GM18507 (cell line): Measurements from ENCODE around the gene NUTM1.

ENCODE experiments used
- DNase-seq: peaks from one replicate; pipeline ENCODE4 v3.0.0; 2011; ENCODE audit warnings: low read depth; ENCODE audit not compliant: insufficient read length; ENCODE audit errors: extremely low spot score
- FAIRE-seq: peaks from 2 replicates; lab custom pipeline; 2011; peaks lifted over from hg19 to GRCh38; lab: Jason Lieb, UNC

NUTM1 gene, protein sequence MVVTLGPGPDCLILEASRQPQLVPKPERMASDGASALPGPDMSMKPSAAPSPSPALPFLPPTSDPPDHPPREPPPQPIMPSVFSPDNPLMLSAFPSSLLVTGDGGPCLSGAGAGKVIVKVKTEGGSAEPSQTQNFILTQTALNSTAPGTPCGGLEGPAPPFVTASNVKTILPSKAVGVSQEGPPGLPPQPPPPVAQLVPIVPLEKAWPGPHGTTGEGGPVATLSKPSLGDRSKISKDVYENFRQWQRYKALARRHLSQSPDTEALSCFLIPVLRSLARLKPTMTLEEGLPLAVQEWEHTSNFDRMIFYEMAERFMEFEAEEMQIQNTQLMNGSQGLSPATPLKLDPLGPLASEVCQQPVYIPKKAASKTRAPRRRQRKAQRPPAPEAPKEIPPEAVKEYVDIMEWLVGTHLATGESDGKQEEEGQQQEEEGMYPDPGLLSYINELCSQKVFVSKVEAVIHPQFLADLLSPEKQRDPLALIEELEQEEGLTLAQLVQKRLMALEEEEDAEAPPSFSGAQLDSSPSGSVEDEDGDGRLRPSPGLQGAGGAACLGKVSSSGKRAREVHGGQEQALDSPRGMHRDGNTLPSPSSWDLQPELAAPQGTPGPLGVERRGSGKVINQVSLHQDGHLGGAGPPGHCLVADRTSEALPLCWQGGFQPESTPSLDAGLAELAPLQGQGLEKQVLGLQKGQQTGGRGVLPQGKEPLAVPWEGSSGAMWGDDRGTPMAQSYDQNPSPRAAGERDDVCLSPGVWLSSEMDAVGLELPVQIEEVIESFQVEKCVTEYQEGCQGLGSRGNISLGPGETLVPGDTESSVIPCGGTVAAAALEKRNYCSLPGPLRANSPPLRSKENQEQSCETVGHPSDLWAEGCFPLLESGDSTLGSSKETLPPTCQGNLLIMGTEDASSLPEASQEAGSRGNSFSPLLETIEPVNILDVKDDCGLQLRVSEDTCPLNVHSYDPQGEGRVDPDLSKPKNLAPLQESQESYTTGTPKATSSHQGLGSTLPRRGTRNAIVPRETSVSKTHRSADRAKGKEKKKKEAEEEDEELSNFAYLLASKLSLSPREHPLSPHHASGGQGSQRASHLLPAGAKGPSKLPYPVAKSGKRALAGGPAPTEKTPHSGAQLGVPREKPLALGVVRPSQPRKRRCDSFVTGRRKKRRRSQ

DNA sequence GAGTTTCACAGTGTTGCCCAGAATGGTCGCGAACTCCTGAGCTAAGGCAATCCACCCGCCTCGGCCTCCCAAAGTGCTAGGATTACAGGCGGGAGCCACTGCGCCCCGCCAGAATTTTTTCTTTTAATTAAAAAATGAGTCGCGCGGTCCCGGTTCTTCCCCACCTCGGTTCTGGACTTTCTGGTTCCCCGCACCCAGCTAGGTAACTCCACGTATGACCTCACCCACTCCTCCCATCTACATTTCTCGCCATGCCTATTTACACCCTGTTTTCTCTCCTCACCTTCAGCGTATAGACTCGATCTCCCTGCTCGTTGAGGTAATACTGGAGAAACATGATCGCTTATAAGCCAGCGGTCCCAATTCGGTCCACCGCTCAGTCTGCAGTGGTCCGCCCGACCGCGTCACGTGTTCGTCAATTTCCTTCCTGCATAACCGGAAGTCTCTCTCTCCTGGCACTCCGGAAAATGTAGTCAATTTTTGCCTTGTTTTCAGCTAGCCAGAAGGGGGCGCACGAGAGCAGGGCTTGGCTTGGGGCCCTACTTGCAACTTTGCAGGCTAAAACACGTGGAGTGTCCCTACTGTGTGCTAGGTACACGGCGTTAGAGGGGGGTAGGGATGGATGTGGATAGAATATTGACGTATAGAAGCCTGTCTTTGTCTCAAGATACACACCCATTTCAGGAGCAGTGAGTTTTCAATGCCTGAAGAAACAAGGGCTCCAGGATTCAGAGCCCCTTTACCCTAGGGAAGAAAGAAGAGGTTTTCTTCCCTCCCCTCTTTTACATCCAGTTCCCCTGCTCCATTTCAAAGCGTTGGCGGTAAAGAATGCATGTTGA, at the start of gene NUTM1, which contains the start of gene NOP10:
NUTM1 (plus strand) TSS at position 579 of the 839 bp plus-strand sequence. CDS start 382 bp downstream, outside the sequence.
NOP10 (minus strand) TSS at position 400 of the 839 bp plus-strand sequence; CDS start at position 337, 63 bp downstream.
- FAIRE-seq (peak; percentile 96), DNase-seq (peak; percentile 77)

DNA sequence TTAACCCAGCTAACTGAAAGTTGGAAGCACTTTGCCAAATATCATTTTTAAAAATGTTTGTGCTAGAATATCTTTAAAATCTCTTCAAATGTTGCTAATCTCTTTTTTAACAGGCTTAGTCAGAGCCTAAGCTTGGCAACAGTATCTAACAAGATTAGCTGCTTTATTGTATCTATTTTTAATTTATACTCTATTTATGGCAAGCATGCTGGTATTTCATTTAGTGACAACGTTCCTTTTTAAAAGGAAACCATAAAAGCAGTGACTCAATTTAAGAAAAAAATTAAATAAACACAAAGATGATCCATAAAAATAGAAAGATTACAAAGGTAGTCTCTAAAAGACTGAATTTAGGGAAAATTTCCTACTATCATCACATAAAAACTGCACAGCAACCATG, 46.1 kb upstream of the NUTM1 start:
- FAIRE-seq (no peak), DNase-seq (no peak)

DNA sequence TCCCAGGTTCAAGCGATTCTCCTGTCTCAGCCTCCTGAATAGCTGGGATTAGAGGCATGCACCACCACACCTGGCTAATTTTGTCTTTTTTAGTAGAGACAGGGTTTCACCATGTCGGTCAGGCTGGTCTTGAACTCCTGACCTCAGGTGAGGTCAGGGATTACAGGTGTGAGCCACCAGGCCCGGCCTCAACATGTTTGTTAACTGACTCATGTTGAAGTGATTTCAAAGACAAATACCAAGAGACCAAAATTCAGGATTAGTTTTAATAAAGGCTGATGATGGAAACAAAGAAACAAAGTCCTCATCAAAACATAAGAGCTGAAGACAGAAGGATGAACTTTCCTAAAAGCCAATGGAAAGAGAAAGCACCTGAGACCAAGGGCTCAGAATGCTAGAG, 42.1 kb upstream of the NUTM1 start:
- DNase-seq (no peak), FAIRE-seq (no peak)

DNA sequence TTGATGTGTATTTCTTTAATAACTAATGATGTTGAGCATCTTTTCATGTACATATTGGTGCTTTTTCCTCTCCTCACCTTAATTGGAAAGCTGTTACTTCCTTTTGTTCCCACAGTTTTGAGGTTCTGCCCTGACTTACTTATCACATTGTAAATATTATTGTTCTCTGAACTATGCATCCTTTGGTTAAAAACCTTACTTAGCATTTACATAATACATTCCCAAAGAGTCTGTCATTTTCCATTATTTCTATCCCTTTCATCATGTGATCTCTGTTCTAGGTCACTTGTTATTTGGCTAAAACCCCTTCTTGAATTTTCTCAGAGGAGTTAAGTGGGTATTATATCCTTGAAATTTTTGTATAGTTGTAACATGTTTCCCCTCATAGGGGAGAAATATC, 38.5 kb upstream of the NUTM1 start:
- DNase-seq = no peak
- FAIRE-seq = no peak

DNA sequence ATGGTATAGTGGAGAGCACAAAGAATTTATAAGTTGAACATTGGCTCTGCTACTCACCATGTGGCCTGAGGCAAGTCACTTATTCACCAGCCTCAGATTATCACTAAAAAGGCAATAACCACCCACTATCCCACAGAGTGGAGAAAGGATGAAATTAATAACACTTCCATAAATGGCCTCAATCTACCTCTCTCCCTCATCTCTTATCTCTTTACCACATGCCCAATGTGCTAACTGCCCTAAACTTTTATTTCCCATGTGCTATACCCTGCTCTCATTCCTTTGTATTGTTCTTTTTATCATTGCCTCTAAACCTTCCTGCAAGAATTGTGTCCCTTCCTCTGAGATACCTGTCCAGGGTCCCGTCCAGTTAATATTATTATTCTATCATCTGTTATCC, 31.6 kb upstream of the NUTM1 start:
- no peak for FAIRE-seq

DNA sequence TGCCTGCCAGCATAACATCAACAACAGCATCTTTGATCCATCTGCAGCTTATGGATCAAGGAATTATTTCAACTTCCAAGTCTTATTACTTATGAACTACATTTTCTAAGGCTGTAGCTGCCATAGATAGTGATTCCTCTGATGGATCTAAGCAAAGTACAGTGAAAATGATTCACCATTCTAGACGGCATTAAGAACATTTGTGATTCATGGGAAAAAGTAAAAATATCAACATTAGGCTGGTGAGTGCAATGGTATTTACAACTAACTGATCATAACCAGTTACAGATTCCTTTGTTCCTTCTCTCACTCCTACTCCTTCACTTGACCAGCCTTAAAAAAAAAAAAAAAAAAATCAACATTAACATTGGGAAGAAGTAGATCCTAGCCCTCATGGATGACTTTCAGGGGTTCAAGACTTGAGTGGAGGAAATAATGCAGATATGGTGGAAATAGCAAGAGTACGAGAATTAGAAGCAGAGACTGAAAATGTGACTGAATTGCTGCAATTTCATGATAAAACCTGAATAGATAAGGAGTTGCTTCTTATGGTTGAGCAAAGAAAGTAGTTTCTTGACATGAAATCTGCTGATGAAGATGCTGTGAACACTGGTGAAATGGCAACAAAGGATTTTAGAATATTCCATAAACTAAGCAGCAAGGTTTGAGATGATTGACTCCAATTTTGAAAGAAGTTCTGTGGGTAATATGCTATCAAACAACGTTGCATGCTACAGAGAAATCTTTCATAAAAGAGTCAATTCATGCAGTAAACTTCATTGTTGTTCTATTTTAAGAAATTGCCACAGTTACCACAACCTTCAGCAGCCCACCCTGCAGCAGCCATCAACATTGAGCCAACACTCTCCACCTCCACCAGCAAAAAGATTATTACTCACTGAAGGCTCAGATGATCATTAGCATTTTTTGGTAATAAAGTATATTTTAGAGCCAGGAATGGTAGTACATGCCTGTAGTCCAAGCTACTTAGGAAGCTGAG, 28.3 kb upstream of the NUTM1 start:
- FAIRE-seq = no peak

More for the DNA sequence above, 31.6 kb upstream of the NUTM1 start:
- DNase-seq = no peak

DNA sequence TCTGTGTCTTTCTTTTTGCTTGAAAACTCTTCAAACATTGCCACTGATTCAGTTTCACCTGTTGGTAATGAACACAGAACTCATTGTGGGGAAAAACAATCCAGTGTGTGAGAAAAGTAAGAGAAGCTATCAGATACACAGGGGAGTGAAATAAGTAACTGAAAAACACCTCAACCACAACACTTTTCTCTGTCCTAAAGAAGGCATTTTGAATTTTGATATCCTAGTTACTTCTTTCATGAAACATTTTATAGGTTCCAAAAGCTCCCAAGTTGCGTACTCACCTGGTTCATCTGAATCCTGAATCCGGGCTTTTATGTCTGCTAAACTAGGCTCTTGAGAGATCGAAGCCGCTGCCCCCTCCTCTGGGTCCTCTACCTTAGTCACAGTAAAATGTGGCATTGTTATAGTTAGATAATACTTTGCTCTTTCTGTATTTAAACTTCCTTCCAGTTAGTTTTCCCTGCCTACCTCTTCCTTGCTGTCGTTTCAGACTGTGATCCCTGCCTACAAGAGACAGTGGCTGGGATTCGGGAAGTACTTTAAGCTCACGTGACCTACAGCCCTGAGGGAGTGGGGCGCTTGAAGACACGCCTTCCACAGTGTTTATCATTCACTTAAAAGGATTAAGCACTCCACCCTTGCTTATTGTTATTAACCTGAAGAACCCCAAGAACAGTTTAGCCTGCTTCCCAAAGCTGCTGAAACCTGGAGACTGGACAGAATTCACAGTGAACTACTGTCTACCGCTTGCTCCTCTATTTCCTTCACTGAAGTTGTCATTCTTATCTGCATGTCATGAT, 24.6 kb upstream of the NUTM1 start:
- DNase-seq (no peak), FAIRE-seq (peak; percentile 80)

More for the DNA sequence above, 28.3 kb upstream of the NUTM1 start:
- no peak for DNase-seq

DNA sequence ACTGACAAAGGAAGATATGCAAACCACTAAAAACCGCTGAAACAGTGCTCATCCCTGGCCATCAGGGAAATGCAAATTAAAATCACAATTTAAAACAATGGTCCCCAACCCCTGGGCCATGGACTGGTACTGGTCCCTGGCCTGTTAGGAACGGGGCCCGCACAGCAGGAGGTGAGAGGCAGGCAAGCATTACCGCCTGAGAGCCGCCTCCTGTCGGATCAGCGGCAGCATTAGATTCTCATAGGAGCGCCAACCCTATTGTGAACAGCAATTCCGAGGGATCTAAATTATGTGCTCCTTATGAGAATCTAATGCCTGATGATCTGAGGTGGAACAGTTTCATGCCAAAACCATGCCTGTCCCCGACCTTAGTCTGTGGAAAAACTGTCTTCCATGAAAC, 19.9 kb upstream of the NUTM1 start:
- FAIRE-seq (no peak), DNase-seq (no peak)

DNA sequence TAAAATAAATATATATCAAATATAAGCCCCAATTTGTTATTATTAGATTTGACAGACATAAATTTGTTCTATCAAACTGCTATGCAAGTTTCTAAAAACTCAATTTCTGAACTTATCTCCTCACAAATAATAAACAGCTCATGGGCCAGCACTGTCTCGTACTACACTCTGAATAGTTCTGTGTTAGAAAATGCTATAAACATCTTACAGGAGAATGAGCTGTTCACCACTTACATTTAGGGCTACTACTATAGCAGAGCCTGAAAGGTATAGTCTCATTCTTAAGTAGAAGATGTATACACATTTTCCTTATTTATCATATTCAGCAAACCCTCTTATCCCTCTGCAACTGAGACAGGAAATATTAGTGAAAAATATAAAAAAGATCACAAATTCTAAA, 18.2 kb upstream of the NUTM1 start:
- no peak for DNase-seq
- no peak for FAIRE-seq

DNA sequence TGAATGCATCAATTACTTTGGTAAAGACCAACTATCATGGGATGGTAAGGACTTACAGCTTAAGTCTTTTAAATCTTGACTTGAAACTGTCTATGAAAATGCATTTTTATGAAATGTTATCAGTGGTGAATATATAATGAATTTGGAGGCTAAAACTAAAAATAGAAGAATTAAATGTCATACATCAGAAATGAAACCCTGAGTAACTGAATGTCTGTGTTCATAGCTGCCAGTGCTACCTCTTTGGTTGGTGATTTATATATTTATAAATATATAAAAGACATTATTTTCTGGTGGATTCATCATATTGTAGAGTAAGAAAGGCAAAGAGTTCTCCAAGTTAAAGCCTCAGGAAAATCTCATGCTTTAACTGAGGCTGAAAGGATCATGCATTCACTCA, 17.7 kb upstream of the NUTM1 start:
- no peak for DNase-seq
- no peak for FAIRE-seq

DNA sequence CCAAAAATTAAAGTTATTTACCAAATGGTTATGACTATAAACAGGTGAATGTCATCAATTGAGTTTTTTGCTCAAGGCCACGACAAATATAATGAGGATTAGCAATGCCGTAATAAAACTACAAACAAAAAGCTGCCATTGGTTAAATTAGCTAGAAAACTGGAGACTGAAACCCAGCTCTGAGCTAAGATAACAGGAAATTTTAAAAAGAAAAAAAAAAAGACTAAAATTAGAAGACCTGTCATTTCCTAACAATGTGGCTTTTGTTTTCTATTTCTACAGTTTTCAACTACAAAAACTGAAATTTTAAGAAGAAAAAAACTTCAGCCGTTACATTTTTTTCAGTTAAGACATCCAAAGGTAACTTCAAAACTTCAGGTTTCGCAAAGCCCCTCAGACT, 15.2 kb upstream of the NUTM1 start:
- no peak for FAIRE-seq
- DNase-seq = no peak

DNA sequence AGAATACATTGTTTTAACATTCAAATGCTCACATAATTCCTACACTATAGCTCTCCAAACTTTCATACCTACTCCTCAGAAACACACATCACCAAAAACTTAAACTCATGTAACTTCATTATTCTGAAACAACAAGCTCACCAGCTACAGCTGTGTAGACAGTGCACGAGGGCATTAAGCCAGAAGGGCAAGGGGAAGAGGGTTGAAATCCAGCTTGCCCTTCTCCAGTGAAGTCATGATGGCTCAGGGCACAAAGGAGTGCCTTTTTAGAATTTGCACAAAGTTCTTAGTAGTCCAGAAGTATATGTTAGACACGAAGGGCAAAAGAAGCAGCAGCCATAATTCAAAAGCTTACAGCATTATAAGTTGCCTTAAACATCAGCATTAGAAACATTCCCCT, 14.1 kb upstream of the NUTM1 start:
- DNase-seq (no peak), FAIRE-seq (peak; percentile 62)

DNA sequence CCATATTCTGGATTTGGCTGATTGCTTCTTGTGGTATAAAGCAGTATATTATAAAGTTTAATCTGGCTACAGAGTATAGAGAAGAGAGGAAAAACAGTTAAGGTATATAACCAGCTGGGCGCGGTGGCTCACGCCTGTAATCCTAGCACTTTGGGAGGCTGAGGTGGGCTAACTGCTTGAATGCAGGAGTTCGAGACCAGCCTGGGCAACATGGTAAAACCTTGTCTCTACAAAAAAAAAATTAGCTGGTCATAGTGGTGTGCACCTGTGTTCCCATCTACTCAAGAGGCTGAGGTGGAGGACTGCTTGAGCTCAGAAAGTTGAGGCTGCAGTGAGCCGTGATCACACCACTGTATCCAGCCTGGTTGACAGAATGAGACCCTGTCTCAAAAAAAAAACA, 12.8 kb upstream of the NUTM1 start:
- DNase-seq (no peak), FAIRE-seq (no peak)

DNA sequence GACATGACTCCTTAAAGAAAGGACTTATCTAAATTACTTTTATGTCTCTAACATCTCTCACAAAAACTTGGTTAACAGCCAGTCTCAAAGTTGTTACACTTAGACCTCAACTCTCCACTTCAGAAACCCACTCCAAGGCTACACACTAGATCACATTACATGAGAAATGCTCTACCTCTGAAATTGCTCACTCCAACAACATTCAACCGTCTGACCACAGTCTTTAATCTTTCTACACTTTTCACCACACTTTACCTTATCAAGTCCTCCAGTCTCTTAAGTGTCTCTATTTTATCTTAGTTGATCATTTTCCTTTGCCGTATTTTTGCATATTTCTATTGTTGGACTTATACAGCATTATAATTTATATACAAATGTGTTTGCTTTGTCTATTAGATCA, 11.3 kb upstream of the NUTM1 start:
- DNase-seq (no peak), FAIRE-seq (peak; percentile 59)

DNA sequence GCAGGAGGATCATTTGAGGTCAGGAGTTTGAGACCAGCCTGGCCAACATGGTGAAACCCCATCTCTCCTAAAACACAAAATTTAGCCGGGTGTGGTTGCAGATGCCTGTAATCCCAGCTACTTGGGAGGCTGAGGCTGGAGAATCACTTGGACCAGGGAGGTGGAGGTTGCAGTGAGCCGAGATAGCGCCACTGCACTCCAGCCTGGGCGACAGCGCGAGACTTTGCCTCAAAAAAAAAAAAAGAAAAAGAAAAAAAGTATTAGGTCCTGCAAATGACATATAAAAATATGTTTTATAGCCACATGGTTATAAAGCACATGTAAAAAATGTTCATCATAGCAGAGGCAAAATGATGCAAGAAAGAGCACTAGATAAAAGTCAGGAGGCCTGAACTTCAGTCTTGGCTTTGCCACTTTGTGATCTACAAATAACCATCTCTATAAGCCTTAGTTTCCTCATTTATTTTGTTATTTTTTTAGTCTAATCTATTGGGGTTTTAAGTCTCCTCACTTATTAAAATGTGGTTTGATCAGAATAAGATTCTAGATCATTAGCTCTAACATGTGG, 10.5 kb upstream of the NUTM1 start:
- FAIRE-seq = no peak
- DNase-seq = no peak

DNA sequence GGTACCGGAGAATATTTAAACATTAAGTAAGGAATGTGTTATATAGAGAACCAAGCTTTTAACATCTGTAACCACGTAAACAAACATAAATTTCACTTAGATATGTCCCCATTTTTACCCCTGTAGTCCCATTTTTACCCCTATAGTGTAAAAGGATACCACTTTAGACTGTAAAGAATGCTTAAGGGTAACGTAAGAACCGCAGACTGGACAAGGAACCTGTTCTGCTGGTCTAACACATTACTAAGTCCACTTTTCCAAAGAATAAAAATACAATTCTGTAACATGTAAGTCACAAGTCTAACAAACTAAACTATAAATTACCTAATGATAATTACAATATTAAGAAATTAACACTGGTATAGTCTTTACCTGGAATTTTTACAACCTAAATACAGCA, 8.4 kb upstream of the NUTM1 start:
- no peak for FAIRE-seq

More for the DNA sequence above, 8.4 kb upstream of the NUTM1 start:
- DNase-seq = no peak
